Tibial nerve (tissue), 4 donors: ENCODE results near the gene TAS2R43. TPM values are rescaled to one million over a fixed set of nuclear protein-coding genes. Genes with fewer than 3 reads are reported as not detected.

Source experiments
- DNase-seq, 2 donors: peaks; one replicate each; pipeline ENCODE4 v3.0.0-alpha.2; 2019; ENCODE audit warnings: low spot score in 2 of 2
- H3K27ac ChIP-seq, 4 donors: fragments of 200-600 bp; sonication (generic) in 3 of 4; one replicate each; pipeline ENCODE4 v1.5.1; 2017 to 2019; ENCODE audit warnings: mild to moderate bottlenecking in 1 of 4
- H3K27me3 ChIP-seq, 2 donors: fragments of 200-600 bp; sonication (generic) in 1 of 2; one replicate each; pipeline versions ENCODE4 v1.5.1 to v1.6.0; 2017 to 2019
- H3K36me3 ChIP-seq, 3 donors: fragments of 200-600 bp; sonication (generic); one replicate each; pipeline ENCODE4 v1.5.1; 2018 to 2019
- H3K4me1 ChIP-seq, 4 donors: fragments of 200-600 bp; sonication (generic) in 3 of 4; one replicate each; pipeline ENCODE4 v1.5.1; 2017 to 2019
- H3K4me3 ChIP-seq, 4 donors: fragments of 200-600 bp; sonication (generic) in 3 of 4; one replicate each; pipeline ENCODE4 v1.5.1; 2017 to 2019; ENCODE audit warnings: mild to moderate bottlenecking in 1 of 4, moderate library complexity in 1 of 4
- H3K9me3 ChIP-seq, 4 donors: fragments of 200-600 bp; sonication (generic) in 3 of 4; one replicate each; pipeline ENCODE4 v1.5.1; 2017 to 2019
- EP300 ChIP-seq, 2 donors: sonication (generic); formaldehyde crosslinking; IDR thresholded peaks; one replicate each; pipeline ENCODE4 v1.6.1; 2017; ENCODE audit warnings: antibody characterized with exemption in 2 of 2, mild to moderate bottlenecking in 1 of 2
- POLR2A ChIP-seq, 2 donors: fragments of 450-650 bp; IDR thresholded peaks; one replicate each; pipeline ENCODE4 v1.6.1; 2017; ENCODE audit warnings: antibody characterized with exemption in 2 of 2, mild to moderate bottlenecking in 2 of 2, moderate library complexity in 2 of 2
- WGBS, 2 donors: methylation state at CpG; one replicate each; pipeline ENCODE4 v1.1.5; 2018; 5-methylcytosine and 5-hydroxymethylcytosine counted together
- total RNA-seq, 4 donors: library from RNA; depleted of rRNA; stranded (reverse); fragments of >200 nt; gene quantifications; one replicate each; pipeline ENCODE4 v1.1.0, GENCODE V29; 2016
- TF ChIP-seq, protein P1 (sequence below), 5 experiments: fragments of 200-600 bp in 3 of 5; fragments of 450-650 bp in 2 of 5; sonication (generic) in 3 of 5; IDR thresholded peaks; one replicate each; pipeline ENCODE4 v1.5.1; 2016 to 2019; ENCODE audit warnings: antibody characterized with exemption in 5 of 5, mild to moderate bottlenecking in 3 of 5, moderate library complexity in 2 of 5

Gene TAS2R43, protein sequence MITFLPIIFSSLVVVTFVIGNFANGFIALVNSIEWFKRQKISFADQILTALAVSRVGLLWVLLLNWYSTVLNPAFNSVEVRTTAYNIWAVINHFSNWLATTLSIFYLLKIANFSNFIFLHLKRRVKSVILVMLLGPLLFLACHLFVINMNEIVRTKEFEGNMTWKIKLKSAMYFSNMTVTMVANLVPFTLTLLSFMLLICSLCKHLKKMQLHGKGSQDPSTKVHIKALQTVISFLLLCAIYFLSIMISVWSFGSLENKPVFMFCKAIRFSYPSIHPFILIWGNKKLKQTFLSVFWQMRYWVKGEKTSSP
- total RNA-seq = 1 to 10 TPM; 4.5 to 9.0 (median 5.0) TPM

DNA sequence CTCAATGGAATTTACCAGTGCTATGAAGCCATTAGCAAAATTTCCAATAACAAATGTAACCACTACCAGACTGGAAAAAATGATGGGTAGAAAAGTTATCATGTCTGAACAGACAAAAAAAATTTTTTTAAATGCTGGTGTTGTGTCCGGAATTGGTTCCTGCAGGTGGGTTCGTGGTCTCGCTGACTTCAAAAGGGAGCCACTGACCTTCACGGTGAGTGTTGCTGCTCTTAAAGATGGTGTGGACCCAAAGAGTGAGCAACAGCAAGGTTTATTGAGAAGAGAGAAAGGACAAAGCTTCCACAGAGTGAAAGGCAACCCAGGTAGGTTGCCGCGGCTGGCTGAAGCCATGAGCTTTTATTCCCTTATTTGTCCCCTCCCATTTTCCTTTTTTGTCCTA is at the start of gene TAS2R43:
TAS2R43 (minus strand) TSS at position 186 of the 400 bp plus-strand sequence; CDS start at position 102, 84 bp downstream.
- Histone ChIP-seq H3K4me1 (no peaks in the 10 kb centered on the region), H3K9me3 (no peaks in the 10 kb centered on the region), H3K36me3 (peaks cover 0 to 12% (median 0%) of the 10 kb centered on the region in 3 donors), H3K4me3 (no peak within 1 kb of the TSS), H3K27me3 (no peaks in the 10 kb centered on the region), H3K27ac (no peak within 1 kb of the TSS)
- 93 to 94% methylated on average over 6 of the region's 6 CpGs for WGBS, 2 donors
- TF ChIP-seq, protein P1, sequence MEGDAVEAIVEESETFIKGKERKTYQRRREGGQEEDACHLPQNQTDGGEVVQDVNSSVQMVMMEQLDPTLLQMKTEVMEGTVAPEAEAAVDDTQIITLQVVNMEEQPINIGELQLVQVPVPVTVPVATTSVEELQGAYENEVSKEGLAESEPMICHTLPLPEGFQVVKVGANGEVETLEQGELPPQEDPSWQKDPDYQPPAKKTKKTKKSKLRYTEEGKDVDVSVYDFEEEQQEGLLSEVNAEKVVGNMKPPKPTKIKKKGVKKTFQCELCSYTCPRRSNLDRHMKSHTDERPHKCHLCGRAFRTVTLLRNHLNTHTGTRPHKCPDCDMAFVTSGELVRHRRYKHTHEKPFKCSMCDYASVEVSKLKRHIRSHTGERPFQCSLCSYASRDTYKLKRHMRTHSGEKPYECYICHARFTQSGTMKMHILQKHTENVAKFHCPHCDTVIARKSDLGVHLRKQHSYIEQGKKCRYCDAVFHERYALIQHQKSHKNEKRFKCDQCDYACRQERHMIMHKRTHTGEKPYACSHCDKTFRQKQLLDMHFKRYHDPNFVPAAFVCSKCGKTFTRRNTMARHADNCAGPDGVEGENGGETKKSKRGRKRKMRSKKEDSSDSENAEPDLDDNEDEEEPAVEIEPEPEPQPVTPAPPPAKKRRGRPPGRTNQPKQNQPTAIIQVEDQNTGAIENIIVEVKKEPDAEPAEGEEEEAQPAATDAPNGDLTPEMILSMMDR (IDR thresholded peaks at IDR 0.05) = no peak
- TF ChIP-seq POLR2A (IDR thresholded peaks at IDR 0.05) (no peak), EP300 (IDR thresholded peaks at IDR 0.05) (no peak)
- DNase-seq = no peak

DNA sequence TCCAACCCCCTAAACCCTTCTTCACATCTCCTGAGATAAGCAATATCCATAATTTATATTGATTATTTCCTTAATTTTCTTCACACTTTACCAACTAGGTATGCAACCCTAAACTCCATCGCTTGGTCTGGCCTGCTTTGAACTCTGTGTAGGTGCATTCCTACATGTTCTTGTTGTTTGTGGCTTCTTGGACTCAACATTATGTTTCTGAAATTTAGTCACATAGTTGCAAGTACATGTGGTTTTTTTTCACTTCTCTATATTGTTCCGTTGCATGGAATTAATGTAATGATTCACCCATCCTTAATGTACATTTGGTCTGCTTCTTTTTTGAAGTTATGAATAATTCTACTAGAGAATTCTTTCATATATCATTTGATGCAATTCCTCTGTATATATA is 44.0 kb upstream of the TAS2R43 start:
- Histone ChIP-seq H3K27me3 (no peaks in the 10 kb centered on the region), H3K36me3 (no peaks in the 10 kb centered on the region), H3K27ac (no peak overlapping the region), H3K9me3 (no peaks in the 10 kb centered on the region), H3K4me3 (no peak overlapping the region), H3K4me1 (peaks cover 0 to 30% (median 0%) of the 10 kb centered on the region in 4 donors)
- TF ChIP-seq, protein P1 (IDR thresholded peaks at IDR 0.05) = no peak
- TF ChIP-seq EP300 (IDR thresholded peaks at IDR 0.05) (no peak), POLR2A (IDR thresholded peaks at IDR 0.05) (no peak)
- DNase-seq = no peak
- WGBS, 2 donors = 66 to 77% methylated on average over 2 of the region's 2 CpGs

DNA sequence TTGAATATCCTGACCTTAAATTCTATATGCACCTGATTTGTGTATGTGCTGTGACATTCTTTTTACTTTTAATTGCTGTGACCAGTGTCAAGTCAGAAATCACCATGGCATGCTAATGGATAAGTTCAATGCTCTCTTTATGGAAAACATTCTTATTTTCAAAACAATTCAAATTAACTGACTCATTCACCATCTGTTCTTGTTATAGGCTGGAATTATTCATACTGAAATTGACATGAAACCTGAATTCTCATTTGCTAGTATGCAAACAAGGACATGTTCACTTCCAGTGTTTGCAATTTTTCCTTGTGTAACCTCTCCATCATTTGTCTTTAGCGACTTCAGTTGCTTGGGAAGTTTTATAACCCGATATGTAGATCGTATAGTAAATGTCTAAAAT is 42.2 kb upstream of the TAS2R43 start, which contains the start of gene TAS2R30:
TAS2R30 (minus strand) TSS at position 340 of the 400 bp plus-strand sequence. CDS start 400 bp downstream, outside the sequence.
- TF ChIP-seq, protein P1 (IDR thresholded peaks at IDR 0.05) = no peak
- no peak for TF ChIP-seq EP300 (IDR thresholded peaks at IDR 0.05)
- no peak for TF ChIP-seq POLR2A (IDR thresholded peaks at IDR 0.05)
- no peaks in the 10 kb centered on the region for H3K36me3 ChIP-seq
- no peaks in the 10 kb centered on the region for H3K27me3 ChIP-seq
- H3K4me1 ChIP-seq = peaks cover 0 to 32% (median 0%) of the 10 kb centered on the region in 4 donors
- no peak for DNase-seq
- no peak within 1 kb of the TSS for H3K4me3 ChIP-seq
- no peaks in the 10 kb centered on the region for H3K9me3 ChIP-seq
- WGBS, 2 donors = 62 to 71% methylated on average over 3 of the region's 3 CpGs
- peak within 1 kb of the TSS in 1 of 4 donors; percentile 28 for H3K27ac ChIP-seq

DNA sequence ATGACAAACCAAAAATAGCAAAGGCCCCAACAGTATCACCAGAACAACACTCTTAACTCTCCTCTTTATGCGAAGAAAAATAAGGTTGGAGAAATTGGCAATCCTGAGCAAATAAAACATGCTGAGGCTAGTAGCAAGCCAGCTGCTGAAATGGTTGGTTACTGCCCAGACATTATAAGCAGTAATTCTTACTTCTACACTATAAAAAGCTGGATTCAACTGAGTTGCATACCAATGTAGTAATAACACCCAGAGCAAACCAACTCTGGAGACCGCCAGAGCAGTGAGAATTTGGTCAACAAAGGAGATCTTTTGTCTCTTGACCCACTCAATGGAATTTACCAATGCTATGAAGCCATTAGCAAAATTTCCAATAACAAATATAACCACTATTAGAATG is 41.7 kb upstream of the TAS2R43 start:
- Histone ChIP-seq H3K4me3 (no peak overlapping the region), H3K36me3 (peaks cover 0 to 4% (median 0%) of the 10 kb centered on the region in 3 donors), H3K4me1 (peaks cover 0 to 32% (median 0%) of the 10 kb centered on the region in 4 donors), H3K9me3 (no peaks in the 10 kb centered on the region), H3K27me3 (no peaks in the 10 kb centered on the region), H3K27ac (peak overlapping the region in 1 of 4 donors; percentile 28)
- TF ChIP-seq EP300 (IDR thresholded peaks at IDR 0.05) = no peak
- TF ChIP-seq, protein P1 (IDR thresholded peaks at IDR 0.05) = no peak
- TF ChIP-seq POLR2A (IDR thresholded peaks at IDR 0.05) = no peak
- 39 to 59% methylated on average over 2 of the region's 2 CpGs for WGBS, 2 donors
- no peak for DNase-seq

DNA sequence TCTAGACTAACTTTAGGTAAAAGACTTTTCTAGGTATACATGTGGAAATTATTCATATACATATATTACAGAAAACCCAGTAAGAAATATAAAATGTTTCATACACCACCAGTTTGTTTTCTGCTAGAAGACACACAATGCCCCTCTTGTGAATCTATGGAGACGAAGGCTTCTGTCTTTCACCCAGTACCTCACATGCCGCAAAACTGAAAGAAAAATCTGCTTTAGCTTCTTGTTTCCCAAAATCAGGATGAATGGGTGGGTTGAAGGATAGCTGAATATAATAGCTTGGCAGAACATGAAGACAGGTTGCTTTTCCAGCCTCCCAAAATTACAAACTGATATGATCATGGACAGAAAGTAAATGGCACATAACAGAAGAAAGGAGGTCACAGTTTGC is 41.0 kb upstream of the TAS2R43 start:
- Histone ChIP-seq H3K27ac (no peak overlapping the region), H3K4me1 (peaks cover 0 to 32% (median 0%) of the 10 kb centered on the region in 4 donors), H3K9me3 (no peaks in the 10 kb centered on the region), H3K27me3 (no peaks in the 10 kb centered on the region), H3K4me3 (no peak overlapping the region), H3K36me3 (peaks cover 0 to 10% (median 0%) of the 10 kb centered on the region in 3 donors)
- DNase-seq = no peak
- TF ChIP-seq, protein P1 (IDR thresholded peaks at IDR 0.05) = no peak
- TF ChIP-seq POLR2A (IDR thresholded peaks at IDR 0.05) (no peak), EP300 (IDR thresholded peaks at IDR 0.05) (no peak)
- WGBS, 2 donors = 59 to 70% methylated on average over 2 of the region's 2 CpGs
